H1 (cell line): ENCODE data around the gene ANKRD6.

Experiments
- BRCA1 ChIP-seq: IDR thresholded peaks from 2 replicates; pipeline ENCODE4 v1.6.1; 2012; ENCODE audit warnings: low read depth, low read length, improper control_type of control experiment
- TCF12 ChIP-seq: IDR thresholded peaks from 2 replicates; pipeline ENCODE4 v1.6.1; 2011; ENCODE audit warnings: low read depth, mild to moderate bottlenecking, low read length
- TF ChIP-seq, protein P1 (sequence below), 3 experiments: IDR thresholded peaks; 1 replicate in 2 of 3; 2 replicates in 1 of 3; pipeline versions ENCODE4 v1.5.1 to v1.6.1; 2011; ENCODE audit warnings: low read length in 3 of 3, mild to moderate bottlenecking in 3 of 3, inconsistent platforms in 2 of 3, low read depth in 1 of 3, moderate library complexity in 1 of 3; ENCODE audit not compliant: insufficient read depth in 1 of 3; ENCODE audit errors: control extremely low read depth in 1 of 3
- TF ChIP-seq, protein P2 (sequence below): IDR thresholded peaks from 2 replicates; pipeline ENCODE4 v1.6.1; 2012; ENCODE audit warnings: inconsistent platforms

DNA sequence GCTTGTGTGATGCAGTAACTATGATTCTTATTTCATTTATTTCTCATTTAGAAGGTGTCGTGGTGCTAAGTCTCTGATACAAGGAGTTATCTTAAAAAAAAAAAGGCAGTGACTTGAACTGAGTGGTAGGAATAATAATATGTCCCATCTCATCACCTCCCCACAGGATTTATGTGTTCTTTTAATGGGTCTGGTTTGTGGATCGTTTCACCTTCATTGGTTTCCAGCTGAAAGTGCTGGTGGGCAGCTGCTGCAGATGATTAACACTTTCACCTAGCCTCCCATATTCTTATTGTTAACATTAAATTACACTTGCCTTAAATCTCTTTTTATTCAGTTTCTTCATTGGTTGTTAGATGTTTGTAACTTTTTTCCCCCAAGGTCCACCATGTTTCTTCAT, 68.8 kb downstream of the ANKRD6 start:
- TF ChIP-seq BRCA1 (no peak), TCF12 (no peak)
- TF ChIP-seq, protein P1, sequence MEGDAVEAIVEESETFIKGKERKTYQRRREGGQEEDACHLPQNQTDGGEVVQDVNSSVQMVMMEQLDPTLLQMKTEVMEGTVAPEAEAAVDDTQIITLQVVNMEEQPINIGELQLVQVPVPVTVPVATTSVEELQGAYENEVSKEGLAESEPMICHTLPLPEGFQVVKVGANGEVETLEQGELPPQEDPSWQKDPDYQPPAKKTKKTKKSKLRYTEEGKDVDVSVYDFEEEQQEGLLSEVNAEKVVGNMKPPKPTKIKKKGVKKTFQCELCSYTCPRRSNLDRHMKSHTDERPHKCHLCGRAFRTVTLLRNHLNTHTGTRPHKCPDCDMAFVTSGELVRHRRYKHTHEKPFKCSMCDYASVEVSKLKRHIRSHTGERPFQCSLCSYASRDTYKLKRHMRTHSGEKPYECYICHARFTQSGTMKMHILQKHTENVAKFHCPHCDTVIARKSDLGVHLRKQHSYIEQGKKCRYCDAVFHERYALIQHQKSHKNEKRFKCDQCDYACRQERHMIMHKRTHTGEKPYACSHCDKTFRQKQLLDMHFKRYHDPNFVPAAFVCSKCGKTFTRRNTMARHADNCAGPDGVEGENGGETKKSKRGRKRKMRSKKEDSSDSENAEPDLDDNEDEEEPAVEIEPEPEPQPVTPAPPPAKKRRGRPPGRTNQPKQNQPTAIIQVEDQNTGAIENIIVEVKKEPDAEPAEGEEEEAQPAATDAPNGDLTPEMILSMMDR (IDR thresholded peaks at IDR 0.05; ENCODE audit: control extremely low read depth in 1 of 3, insufficient read depth in 1 of 3, low read depth in 1 of 3, low read length in 3 of 3) = no peak
- TF ChIP-seq, protein P2, sequence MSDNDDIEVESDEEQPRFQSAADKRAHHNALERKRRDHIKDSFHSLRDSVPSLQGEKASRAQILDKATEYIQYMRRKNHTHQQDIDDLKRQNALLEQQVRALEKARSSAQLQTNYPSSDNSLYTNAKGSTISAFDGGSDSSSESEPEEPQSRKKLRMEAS = no peak
